PC-3 (cell line): ENCODE results near the gene TMEM131.

Experiments used
- EZH2phosphoT487 ChIP-seq: fragments of 300-600 bp; sonication (generic); IDR thresholded peaks from 2 replicates; pipeline ENCODE4 v1.6.1; 2018; ENCODE audit warnings: mild to moderate bottlenecking, antibody characterized with exemption, low read length, borderline replicate concordance
- TF ChIP-seq, protein P1 (sequence below): fragments of 300-600 bp; sonication (generic); conservative IDR thresholded peaks from 2 replicates; pipeline ENCODE4 v1.5.1; 2017; ENCODE audit warnings: antibody characterized with exemption, low read depth, mild to moderate bottlenecking, low read length

DNA sequence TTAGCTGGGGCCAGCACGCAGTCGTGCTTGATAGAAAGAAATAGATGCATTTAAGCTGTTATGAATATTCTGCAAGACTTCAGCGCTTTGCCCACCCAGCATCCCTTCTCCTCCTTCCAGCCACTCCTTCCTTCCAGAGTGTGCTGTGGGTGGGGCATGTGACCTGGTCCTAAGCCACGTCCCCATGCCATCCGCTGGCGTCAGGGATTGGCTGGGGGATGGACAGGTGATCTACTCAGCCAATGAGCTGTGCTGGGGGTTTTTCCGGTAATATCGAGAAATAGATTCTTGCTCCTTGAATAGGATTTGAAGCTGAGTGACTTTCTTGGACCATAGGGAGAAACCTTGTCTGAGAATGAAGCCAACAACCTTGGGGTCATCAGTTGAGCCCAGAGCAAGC lies 287.1 kb downstream of the TMEM131 start:
- TF ChIP-seq, protein P1, sequence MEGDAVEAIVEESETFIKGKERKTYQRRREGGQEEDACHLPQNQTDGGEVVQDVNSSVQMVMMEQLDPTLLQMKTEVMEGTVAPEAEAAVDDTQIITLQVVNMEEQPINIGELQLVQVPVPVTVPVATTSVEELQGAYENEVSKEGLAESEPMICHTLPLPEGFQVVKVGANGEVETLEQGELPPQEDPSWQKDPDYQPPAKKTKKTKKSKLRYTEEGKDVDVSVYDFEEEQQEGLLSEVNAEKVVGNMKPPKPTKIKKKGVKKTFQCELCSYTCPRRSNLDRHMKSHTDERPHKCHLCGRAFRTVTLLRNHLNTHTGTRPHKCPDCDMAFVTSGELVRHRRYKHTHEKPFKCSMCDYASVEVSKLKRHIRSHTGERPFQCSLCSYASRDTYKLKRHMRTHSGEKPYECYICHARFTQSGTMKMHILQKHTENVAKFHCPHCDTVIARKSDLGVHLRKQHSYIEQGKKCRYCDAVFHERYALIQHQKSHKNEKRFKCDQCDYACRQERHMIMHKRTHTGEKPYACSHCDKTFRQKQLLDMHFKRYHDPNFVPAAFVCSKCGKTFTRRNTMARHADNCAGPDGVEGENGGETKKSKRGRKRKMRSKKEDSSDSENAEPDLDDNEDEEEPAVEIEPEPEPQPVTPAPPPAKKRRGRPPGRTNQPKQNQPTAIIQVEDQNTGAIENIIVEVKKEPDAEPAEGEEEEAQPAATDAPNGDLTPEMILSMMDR: no peak
- TF ChIP-seq EZH2phosphoT487: no peak
